SU-DHL-6 (cell line): ENCODE measurements around the gene DAND5.

Source experiments
- H2AFZ ChIP-seq: fragments of 200-600 bp; sonication (generic); 2 replicates; pipeline ENCODE4 v1.6.1; 2014; ENCODE audit warnings: low read depth, mild to moderate bottlenecking, moderate library complexity, mixed read lengths, antibody characterized with exemption, low read length; ENCODE audit not compliant: severe bottlenecking
- H3F3A ChIP-seq: fragments of 200-600 bp; shearing (Covaris generic); 2 replicates; pipeline ENCODE4 v1.6.0; 2016; ENCODE audit warnings: antibody characterized with exemption, mild to moderate bottlenecking; ENCODE audit not compliant: insufficient read depth
- H3K27ac ChIP-seq: fragments of 200-600 bp; sonication (generic); 2 replicates; pipeline ENCODE4 v1.5.1; 2016; ENCODE audit warnings: low read depth, mild to moderate bottlenecking, low read length, moderate library complexity, mixed read lengths
- H3K27me3 ChIP-seq: fragments of 200-600 bp; sonication (generic), shearing (Covaris generic); 2 replicates; pipeline ENCODE4 v1.6.0; 2014; ENCODE audit warnings: mild to moderate bottlenecking, low read length
- H3K36me3 ChIP-seq: fragments of 200-600 bp; sonication (generic); 2 replicates; pipeline ENCODE4 v1.6.1; 2014; ENCODE audit warnings: mild to moderate bottlenecking, low read length, mixed read lengths
- H3K4me2 ChIP-seq: fragments of 300-600, 200-600 bp; shearing (Covaris generic), sonication (generic); 2 replicates; pipeline ENCODE4 v1.6.0; 2014; ENCODE audit warnings: low read length, low read depth, mild to moderate bottlenecking; ENCODE audit not compliant: poor library complexity, severe bottlenecking
- H3K4me3 ChIP-seq: fragments of 200-600 bp; sonication (generic); 2 replicates; pipeline ENCODE4 v1.5.1; 2014; ENCODE audit warnings: antibody characterized with exemption, low read length, mild to moderate bottlenecking, mixed read lengths; ENCODE audit not compliant: insufficient read depth, poor library complexity, severe bottlenecking
- H3K79me2 ChIP-seq: fragments of 200-600 bp; sonication (generic); 2 replicates; pipeline ENCODE4 v1.6.1; 2014; ENCODE audit warnings: mild to moderate bottlenecking, low read length, moderate library complexity; ENCODE audit not compliant: insufficient read depth
- H3K9ac ChIP-seq: fragments of 200-600 bp; sonication (generic); 2 replicates; pipeline ENCODE4 v1.7.0; 2014; ENCODE audit warnings: mild to moderate bottlenecking, low read length
- H3K9me2 ChIP-seq: fragments of 200-600 bp; sonication (generic); replicated peaks from 2 replicates; pipeline ENCODE4 v1.6.1; 2014; ENCODE audit warnings: low read length; ENCODE audit not compliant: insufficient read depth
- H3K9me3 ChIP-seq: fragments of 200-600 bp; sonication (generic); 2 replicates; pipeline ENCODE4 v1.6.1; 2014; ENCODE audit warnings: low read length, mixed read lengths; ENCODE audit not compliant: insufficient read depth
- H4K20me1 ChIP-seq: fragments of 200-600 bp; sonication (generic); 2 replicates; pipeline ENCODE4 v1.6.1; 2014; ENCODE audit warnings: low read depth, mild to moderate bottlenecking, antibody characterized with exemption, low read length, moderate library complexity, mixed read lengths
- EZH2phosphoT487 ChIP-seq: fragments of 200-600 bp; sonication (generic), shearing (Covaris generic); conservative IDR thresholded peaks from 2 replicates; pipeline ENCODE4 v1.6.1; 2018; ENCODE audit warnings: mild to moderate bottlenecking, antibody characterized with exemption, low read length, moderate library complexity, mixed read lengths
- TF ChIP-seq, protein P1 (sequence below): fragments of 200-600 bp; sonication (generic); IDR thresholded peaks from one replicate; pipeline ENCODE4 v1.5.1; 2017; ENCODE audit warnings: antibody characterized with exemption, mild to moderate bottlenecking, low read length, moderate library complexity; ENCODE audit not compliant: insufficient read depth, poor library complexity, severe bottlenecking

DAND5 gene

GRCh38 chr19:13014101-13014920 is 44.9 kb downstream of the DAND5 start:
- Histone ChIP-seq H3K36me3 (no peaks in the 10 kb centered on the region), H3K9me3 (no peaks in the 10 kb centered on the region), H3K4me3 (no peak overlapping the region), H3F3A (no peaks in the 10 kb centered on the region), H3K27me3 (no peaks in the 10 kb centered on the region), H3K9me2 (no peaks in the 10 kb centered on the region), H4K20me1 (no peaks in the 10 kb centered on the region), H3K79me2 (no peaks in the 10 kb centered on the region), H3K27ac (no peak overlapping the region), H2AFZ (no peak overlapping the region), H3K9ac (no peak overlapping the region), H3K4me2 (no peak overlapping the region)
- TF ChIP-seq, protein P1, sequence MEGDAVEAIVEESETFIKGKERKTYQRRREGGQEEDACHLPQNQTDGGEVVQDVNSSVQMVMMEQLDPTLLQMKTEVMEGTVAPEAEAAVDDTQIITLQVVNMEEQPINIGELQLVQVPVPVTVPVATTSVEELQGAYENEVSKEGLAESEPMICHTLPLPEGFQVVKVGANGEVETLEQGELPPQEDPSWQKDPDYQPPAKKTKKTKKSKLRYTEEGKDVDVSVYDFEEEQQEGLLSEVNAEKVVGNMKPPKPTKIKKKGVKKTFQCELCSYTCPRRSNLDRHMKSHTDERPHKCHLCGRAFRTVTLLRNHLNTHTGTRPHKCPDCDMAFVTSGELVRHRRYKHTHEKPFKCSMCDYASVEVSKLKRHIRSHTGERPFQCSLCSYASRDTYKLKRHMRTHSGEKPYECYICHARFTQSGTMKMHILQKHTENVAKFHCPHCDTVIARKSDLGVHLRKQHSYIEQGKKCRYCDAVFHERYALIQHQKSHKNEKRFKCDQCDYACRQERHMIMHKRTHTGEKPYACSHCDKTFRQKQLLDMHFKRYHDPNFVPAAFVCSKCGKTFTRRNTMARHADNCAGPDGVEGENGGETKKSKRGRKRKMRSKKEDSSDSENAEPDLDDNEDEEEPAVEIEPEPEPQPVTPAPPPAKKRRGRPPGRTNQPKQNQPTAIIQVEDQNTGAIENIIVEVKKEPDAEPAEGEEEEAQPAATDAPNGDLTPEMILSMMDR = no peak
- no peak for TF ChIP-seq EZH2phosphoT487

GRCh38 chr19:13014921-13015280 is 45.5 kb downstream of the DAND5 start:
- H3K27ac ChIP-seq = no peak overlapping the region
- H4K20me1 ChIP-seq = no peaks in the 10 kb centered on the region
- no peak overlapping the region for H3K4me2 ChIP-seq
- no peaks in the 10 kb centered on the region for H3F3A ChIP-seq
- H3K9me2 ChIP-seq = no peaks in the 10 kb centered on the region
- H2AFZ ChIP-seq = no peak overlapping the region
- no peak overlapping the region for H3K9ac ChIP-seq
- TF ChIP-seq, protein P1 = no peak
- no peak for TF ChIP-seq EZH2phosphoT487
- H3K79me2 ChIP-seq = no peaks in the 10 kb centered on the region
- no peak overlapping the region for H3K4me3 ChIP-seq
- H3K36me3 ChIP-seq = no peaks in the 10 kb centered on the region
- H3K27me3 ChIP-seq = no peaks in the 10 kb centered on the region
- no peaks in the 10 kb centered on the region for H3K9me3 ChIP-seq

GRCh38 chr19:13015361-13016223 is 46.2 kb downstream of the DAND5 start:
- H3K79me2 ChIP-seq = no peaks in the 10 kb centered on the region
- no peaks in the 10 kb centered on the region for H3F3A ChIP-seq
- no peak overlapping the region for H3K27ac ChIP-seq
- H3K27me3 ChIP-seq = no peaks in the 10 kb centered on the region
- H3K9me2 ChIP-seq = no peaks in the 10 kb centered on the region
- TF ChIP-seq EZH2phosphoT487 = no peak
- TF ChIP-seq, protein P1 = no peak
- no peak overlapping the region for H2AFZ ChIP-seq
- no peak overlapping the region for H3K4me3 ChIP-seq
- no peaks in the 10 kb centered on the region for H3K36me3 ChIP-seq
- H3K9ac ChIP-seq = no peak overlapping the region
- H3K4me2 ChIP-seq = no peak overlapping the region
- H4K20me1 ChIP-seq = no peaks in the 10 kb centered on the region
- H3K9me3 ChIP-seq = no peaks in the 10 kb centered on the region
